Measurements from ENCODE around the gene SMPD1.

SMPD1 gene

GRCh38 chr11:6413791-6414201, 23.5 kb downstream of the SMPD1 start:
- TF ChIP-seq CTCF (IDR thresholded peaks at IDR 0.05; ENCODE audit: insufficient read depth, low read depth, low read length, missing control alignments): no peak
- no peak for DNase-seq (ENCODE audit: low read depth)
- no peak overlapping the region for H3K4me3 ChIP-seq (ENCODE audit: low read length)

GRCh38 chr11:6414874-6415328, 24.6 kb downstream of the SMPD1 start:
- H3K4me3 ChIP-seq (ENCODE audit: low read length): no peak overlapping the region
- no peak for DNase-seq (ENCODE audit: low read depth)
- TF ChIP-seq CTCF (IDR thresholded peaks at IDR 0.05; ENCODE audit: insufficient read depth, low read depth, low read length, missing control alignments): no peak

- TF ChIP-seq CTCF (IDR thresholded peaks at IDR 0.05; ENCODE audit: insufficient read depth, low read depth, low read length, missing control alignments): no peak
- H3K4me3 ChIP-seq (ENCODE audit: low read length): no peak overlapping the region
- DNase-seq (ENCODE audit: low read depth): no peak
Observed at GRCh38 chr11:6415797-6416196, 25.5 kb downstream of the SMPD1 start.

GRCh38 chr11:6417907-6418556, 27.8 kb downstream of the SMPD1 start:
- DNase-seq (ENCODE audit: low read depth): no peak
- H3K4me3 ChIP-seq (ENCODE audit: low read length): no peak overlapping the region
- TF ChIP-seq CTCF (IDR thresholded peaks at IDR 0.05; ENCODE audit: insufficient read depth, low read depth, low read length, missing control alignments): no peak

GRCh38 chr11:6418557-6419008, 28.3 kb downstream of the SMPD1 start:
- no peak for TF ChIP-seq CTCF (IDR thresholded peaks at IDR 0.05; ENCODE audit: insufficient read depth, low read depth, low read length, missing control alignments)
- H3K4me3 ChIP-seq (ENCODE audit: low read length): peak overlapping the region; percentile 51
- DNase-seq (ENCODE audit: low read depth): no peak

GRCh38 chr11:6419009-6419631, 28.8 kb downstream of the SMPD1 start, which contains the start of gene APBB1:
Gene APBB1 (minus strand): TSS chr11:6419094. CDS start chr11:6411347, 7,747 bp downstream.
- no peak for TF ChIP-seq CTCF (IDR thresholded peaks at IDR 0.05; ENCODE audit: insufficient read depth, low read depth, low read length, missing control alignments)
- peak within 1 kb of the TSS; percentile 51 for H3K4me3 ChIP-seq (ENCODE audit: low read length)
- peak; percentile 39 for DNase-seq (ENCODE audit: low read depth)
